ENCODE measurements around the gene SPTBN1.
"Not testable (repeated sequence)": the region's sequence is repeated elsewhere in the genome, so short reads cannot be mapped to it uniquely, and the experiment has no call there.

SPTBN1 gene

GRCh38 chr2:54510916-54511315, 54.8 kb downstream of the SPTBN1 start:
- in situ Hi-C loops (cut with MboI; ENCODE audit: low pct_unique_long_range_greater_than_20kb, low sequenced_read_pairs, unreplicated experiment), result loop anchor here (25.0 kb wide), 1 partner anchor 326 kb away; no protein-coding TSS in a partner anchor
- DNase-seq (ENCODE audit: low spot score), result no peak
- TF ChIP-seq CTCF (IDR thresholded peaks at IDR 0.05; ENCODE audit: extremely low read depth, insufficient read depth, missing control alignments), result no peak

- in situ Hi-C loops (cut with MboI; ENCODE audit: low pct_unique_long_range_greater_than_20kb, low sequenced_read_pairs, unreplicated experiment), result loop anchor here (25.0 kb wide), 1 partner anchor 325 kb away; no protein-coding TSS in a partner anchor
- TF ChIP-seq CTCF (IDR thresholded peaks at IDR 0.05; ENCODE audit: extremely low read depth, insufficient read depth, missing control alignments), result no peak
- DNase-seq (ENCODE audit: low spot score), result no peak
Observed at GRCh38 chr2:54512183-54512582, 56.1 kb downstream of the SPTBN1 start.

GRCh38 chr2:54512663-54513362, 56.7 kb downstream of the SPTBN1 start:
- in situ Hi-C loops (cut with MboI; ENCODE audit: low pct_unique_long_range_greater_than_20kb, low sequenced_read_pairs, unreplicated experiment), result loop anchor here (25.0 kb wide), 1 partner anchor 324 kb away; no protein-coding TSS in a partner anchor
- TF ChIP-seq CTCF (IDR thresholded peaks at IDR 0.05; ENCODE audit: extremely low read depth, insufficient read depth, missing control alignments), result no peak
- DNase-seq (ENCODE audit: low spot score), result no peak

- no peak for TF ChIP-seq CTCF (IDR thresholded peaks at IDR 0.05; ENCODE audit: extremely low read depth, insufficient read depth, missing control alignments)
- in situ Hi-C loops (cut with MboI; ENCODE audit: low pct_unique_long_range_greater_than_20kb, low sequenced_read_pairs, unreplicated experiment), result loop anchor here (25.0 kb wide), 1 partner anchor 324 kb away; no protein-coding TSS in a partner anchor
- DNase-seq (ENCODE audit: low spot score), result no peak
Observed at GRCh38 chr2:54513363-54513715, 57.2 kb downstream of the SPTBN1 start.

GRCh38 chr2:54514822-54515569, 58.9 kb downstream of the SPTBN1 start:
- no peak for TF ChIP-seq CTCF (IDR thresholded peaks at IDR 0.05; ENCODE audit: extremely low read depth, insufficient read depth, missing control alignments)
- no peak for DNase-seq (ENCODE audit: low spot score)
- in situ Hi-C loops (cut with MboI; ENCODE audit: low pct_unique_long_range_greater_than_20kb, low sequenced_read_pairs, unreplicated experiment), result loop anchor here (25.0 kb wide), 1 partner anchor 322 kb away; no protein-coding TSS in a partner anchor

GRCh38 chr2:54516842-54517241, 60.7 kb downstream of the SPTBN1 start:
- no peak for DNase-seq (ENCODE audit: low spot score)
- TF ChIP-seq CTCF (IDR thresholded peaks at IDR 0.05; ENCODE audit: extremely low read depth, insufficient read depth, missing control alignments), result no peak
- in situ Hi-C loops (cut with MboI; ENCODE audit: low pct_unique_long_range_greater_than_20kb, low sequenced_read_pairs, unreplicated experiment), result loop anchor here (25.0 kb wide), 1 partner anchor 320 kb away; no protein-coding TSS in a partner anchor

- DNase-seq (ENCODE audit: low spot score), result not testable (repeated sequence)
- in situ Hi-C loops (cut with MboI; ENCODE audit: low pct_unique_long_range_greater_than_20kb, low sequenced_read_pairs, unreplicated experiment), result loop anchor here (25.0 kb wide), 1 partner anchor 319 kb away; no protein-coding TSS in a partner anchor
Observed at GRCh38 chr2:54518016-54518415, 61.9 kb downstream of the SPTBN1 start.

Measured in GM13977 (cell line).